Colonic mucosa (tissue), 4 donors: ENCODE data around the gene DPH2. TPM values are rescaled to one million over a fixed set of nuclear protein-coding genes. Genes with fewer than 3 reads are reported as not detected.

Experiments
- DNase-seq: peaks from one replicate; pipeline ENCODE4 v3.0.0-alpha.2; 2020
- H3K27ac ChIP-seq: fragments of 200-600 bp; one replicate; pipeline ENCODE4 v1.8.0; 2021
- H3K27me3 ChIP-seq: fragments of 200-600 bp; one replicate; pipeline ENCODE4 v1.8.0; 2021
- H3K36me3 ChIP-seq: fragments of 200-600 bp; one replicate; pipeline ENCODE4 v1.8.0; 2021
- H3K4me1 ChIP-seq: fragments of 200-600 bp; one replicate; pipeline ENCODE4 v1.8.0; 2021; ENCODE audit warnings: mild to moderate bottlenecking
- H3K4me3 ChIP-seq: fragments of 200-600 bp; one replicate; pipeline ENCODE4 v1.8.0; 2021
- H3K9ac ChIP-seq, 2 donors: one replicate each; pipeline ENCODE4 v1.7.0; 2013; ENCODE audit warnings: control low read depth in 2 of 2, low read depth in 2 of 2, low read length in 2 of 2
- H3K9me3 ChIP-seq: fragments of 200-600 bp; one replicate; pipeline ENCODE4 v1.8.0; 2021
- CTCF ChIP-seq: fragments of 200-600 bp; IDR thresholded peaks from one replicate; pipeline ENCODE4 v1.8.0; 2022; ENCODE audit warnings: antibody characterized with exemption, mild to moderate bottlenecking
- intact Hi-C: fragments of 100-400 bp; cut with DNase I; formaldehyde crosslinking; loops from one replicate; pipeline ENCODE4 v1.14.1; 2022
- total RNA-seq, 2 donors: library from RNA; stranded (reverse); fragmentation: NEBNext Ultra II Directional in 1 of 2; extraction: Animal tissue kit (Norgen Biotek cat#: 25700) in 1 of 2; gene quantifications; one replicate each; pipeline ENCODE4 v1.2.1, GENCODE V29; 2021
- donor health status: healthy.
- donor health status: DM: no; HTN: no; CAD: no.
- donor health status: DM: no; HTN: no; CAD: no.

The DPH2 gene
- total RNA-seq, 2 donors from 2014 or later = 11.5 to 43.1 TPM

- Histone ChIP-seq H3K36me3 (no peaks in the 10 kb centered on the region), H3K9ac (no peak overlapping the region), H3K27me3 (no peaks in the 10 kb centered on the region), H3K27ac (no peak overlapping the region), H3K4me1 (peaks cover 14% of the 10 kb centered on the region), H3K9me3 (no peaks in the 10 kb centered on the region), H3K4me3 (no peak overlapping the region)
- no peak for DNase-seq
- no peak for TF ChIP-seq CTCF
- intact Hi-C loops = no loop called here
Observed at GRCh38 chr1:43949678-43950077, 20.1 kb upstream of the DPH2 start.

GRCh38 chr1:43951021-43951985, 18.5 kb upstream of the DPH2 start:
- TF ChIP-seq CTCF = no peak
- intact Hi-C loops = no loop called here
- Histone ChIP-seq H3K4me3 (no peak overlapping the region), H3K4me1 (peaks cover 14% of the 10 kb centered on the region), H3K27ac (no peak overlapping the region), H3K36me3 (no peaks in the 10 kb centered on the region), H3K9me3 (no peaks in the 10 kb centered on the region), H3K27me3 (no peaks in the 10 kb centered on the region), H3K9ac (no peak overlapping the region)
- no peak for DNase-seq

- Histone ChIP-seq H3K4me1 (peaks cover 7% of the 10 kb centered on the region), H3K9ac (no peak overlapping the region), H3K9me3 (no peaks in the 10 kb centered on the region), H3K4me3 (no peak overlapping the region), H3K27me3 (no peaks in the 10 kb centered on the region), H3K36me3 (no peaks in the 10 kb centered on the region), H3K27ac (no peak overlapping the region)
- intact Hi-C loops = no loop called here
- no peak for TF ChIP-seq CTCF
- DNase-seq = no peak
Observed at GRCh38 chr1:43952731-43953346, 17.0 kb upstream of the DPH2 start.

GRCh38 chr1:43953361-43953760, 16.4 kb upstream of the DPH2 start:
- Histone ChIP-seq H3K27ac (no peak overlapping the region), H3K36me3 (no peaks in the 10 kb centered on the region), H3K4me1 (peaks cover 2% of the 10 kb centered on the region), H3K9me3 (no peaks in the 10 kb centered on the region), H3K4me3 (no peak overlapping the region), H3K9ac (no peak overlapping the region), H3K27me3 (no peaks in the 10 kb centered on the region)
- TF ChIP-seq CTCF = no peak
- intact Hi-C loops = no loop called here
- no peak for DNase-seq

GRCh38 chr1:43954036-43954435, 15.8 kb upstream of the DPH2 start:
- no peaks in the 10 kb centered on the region for H3K27me3 ChIP-seq
- no peak for TF ChIP-seq CTCF
- no peak overlapping the region for H3K9ac ChIP-seq
- H3K36me3 ChIP-seq = no peaks in the 10 kb centered on the region
- no peak for DNase-seq
- no peak overlapping the region for H3K27ac ChIP-seq
- H3K4me1 ChIP-seq = no peaks in the 10 kb centered on the region
- H3K4me3 ChIP-seq = no peak overlapping the region
- intact Hi-C loops = no loop called here
- H3K9me3 ChIP-seq = no peaks in the 10 kb centered on the region
